Measurements from ENCODE around the gene CFAP299.

The CFAP299 gene

GRCh38 chr4:80922941-80923340, 587.4 kb downstream of the CFAP299 start:
- DNase-seq (ENCODE audit: low read depth, low spot score) = no peak

GRCh38 chr4:80925293-80925692, 589.8 kb downstream of the CFAP299 start:
- no peak for DNase-seq (ENCODE audit: low read depth, low spot score)

GRCh38 chr4:80926446-80926845, 590.9 kb downstream of the CFAP299 start:
- DNase-seq (ENCODE audit: low read depth, low spot score) = no peak

GRCh38 chr4:80926891-80927290, 591.4 kb downstream of the CFAP299 start:
- no peak for DNase-seq (ENCODE audit: low read depth, low spot score)

DNA sequence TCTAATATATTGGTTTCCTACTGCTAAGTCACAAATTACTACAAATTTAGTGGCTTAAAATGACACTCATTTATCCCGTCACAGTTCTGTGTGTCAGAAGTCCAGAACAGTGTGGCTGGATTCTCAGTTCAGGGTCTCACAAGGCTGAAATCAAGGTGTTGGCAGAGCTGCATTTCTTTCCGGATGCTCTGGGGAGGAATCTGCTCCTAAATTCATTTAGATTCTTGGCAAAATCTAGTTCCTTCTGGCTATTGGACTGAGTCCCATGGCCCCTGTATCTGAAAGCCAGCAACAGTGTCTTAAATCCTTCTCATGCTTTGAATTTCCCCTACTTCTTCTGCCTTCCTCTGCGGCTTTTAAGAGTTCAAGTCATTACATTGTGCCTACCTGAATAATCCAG, 591.9 kb downstream of the CFAP299 start:
- no peak for DNase-seq (ENCODE audit: low read depth, low spot score)

- DNase-seq (ENCODE audit: low read depth, low spot score) = no peak
Measured at GRCh38 chr4:80931631-80932081, 596.1 kb downstream of the CFAP299 start.

GRCh38 chr4:80948141-80948540, 612.6 kb downstream of the CFAP299 start:
- no peak for DNase-seq (ENCODE audit: low read depth, low spot score)

DNA sequence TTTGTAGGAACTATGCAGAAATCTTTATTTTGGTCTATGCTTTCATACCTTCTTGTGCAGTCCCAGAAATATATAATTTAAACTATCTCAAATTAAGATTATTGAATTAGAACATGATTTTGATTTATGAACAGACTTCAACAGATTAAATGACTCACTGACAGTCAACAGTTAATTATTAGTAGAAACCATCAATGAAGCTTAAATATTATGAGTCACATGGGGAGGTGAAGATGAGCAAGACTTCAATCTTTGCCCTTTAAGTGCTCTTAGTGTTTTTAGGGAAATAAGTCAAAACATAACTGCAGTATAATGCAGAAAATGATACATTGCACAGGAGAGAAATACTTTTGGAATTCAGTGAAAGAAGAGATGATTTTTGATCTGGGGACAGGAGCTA, 613.5 kb downstream of the CFAP299 start:
- no peak for DNase-seq (ENCODE audit: low read depth, low spot score)

DNA sequence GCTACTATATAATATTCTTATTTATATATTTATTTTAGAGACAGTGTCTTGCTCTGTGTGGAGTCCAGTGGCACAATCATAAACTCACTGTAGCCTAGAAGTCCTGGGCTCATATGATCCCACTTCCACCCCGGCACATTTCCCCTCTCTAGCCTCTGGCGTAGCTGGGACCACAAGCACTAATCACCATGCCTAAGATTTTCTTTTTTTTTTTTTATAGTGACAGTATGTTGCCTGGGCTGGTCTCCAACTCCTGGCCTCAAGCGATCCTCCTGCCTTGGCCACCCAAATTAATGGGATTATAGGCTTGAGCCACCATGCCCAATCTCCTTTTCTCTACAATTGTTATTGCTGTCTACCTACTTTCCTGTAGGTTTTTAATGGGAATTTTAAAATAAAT, 620.9 kb downstream of the CFAP299 start:
- no peak for DNase-seq (ENCODE audit: low read depth, low spot score)

DNA sequence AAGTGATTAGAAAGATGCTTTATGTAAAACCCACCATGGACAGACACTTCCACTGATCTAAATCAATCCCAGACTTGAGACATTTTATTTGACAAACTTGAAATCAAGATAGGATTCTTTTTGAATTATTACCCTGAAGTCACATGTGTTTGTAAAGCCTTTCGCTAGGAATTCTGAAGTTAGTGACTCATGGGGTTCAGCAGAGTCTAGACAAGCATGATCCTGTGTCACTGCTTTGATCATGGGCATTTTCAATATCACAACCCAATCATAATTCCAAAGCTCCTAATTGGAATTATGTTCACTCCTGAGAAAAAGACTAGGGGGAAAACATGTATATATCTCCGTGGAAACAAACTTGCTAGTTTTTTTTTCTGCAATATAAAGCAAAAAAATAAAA, 627.5 kb downstream of the CFAP299 start:
- DNase-seq (ENCODE audit: low read depth, low spot score) = no peak

GRCh38 chr4:80967346-80967745, 631.8 kb downstream of the CFAP299 start:
- no peak for DNase-seq (ENCODE audit: low read depth, low spot score)

GRCh38 chr4:80980239-80980638, 644.7 kb downstream of the CFAP299 start:
- DNase-seq (ENCODE audit: low read depth, low spot score) = no peak

DNA sequence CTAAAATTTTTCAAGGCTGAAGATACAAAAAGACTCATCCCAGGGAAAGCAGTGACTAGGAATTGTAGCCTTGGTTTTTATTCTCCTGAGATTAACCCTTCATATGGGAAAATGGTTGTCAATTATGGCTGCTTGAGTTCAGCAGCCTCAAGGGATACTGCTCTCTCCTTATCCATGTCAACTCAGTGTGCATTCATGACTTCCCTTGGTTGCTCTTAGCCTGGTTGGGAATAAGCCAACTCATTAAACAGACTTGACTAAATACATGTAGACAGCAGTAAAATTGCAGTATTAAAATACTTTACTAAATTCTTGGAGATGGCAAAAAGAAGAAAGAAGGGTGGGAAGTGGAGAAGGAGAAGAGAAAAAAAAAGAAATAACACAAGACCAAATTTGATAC, 650.5 kb downstream of the CFAP299 start:
- no peak for DNase-seq (ENCODE audit: low read depth, low spot score)

GRCh38 chr4:80989921-80990544, 654.5 kb downstream of the CFAP299 start:
- DNase-seq (ENCODE audit: low read depth, low spot score) = no peak

- DNase-seq (ENCODE audit: low read depth, low spot score) = no peak
Measured at GRCh38 chr4:80990851-80991250, 655.3 kb downstream of the CFAP299 start.

- no peak for DNase-seq (ENCODE audit: low read depth, low spot score)
Measured at GRCh38 chr4:80999943-81000342, 664.4 kb downstream of the CFAP299 start.

GRCh38 chr4:81003597-81004111, 668.1 kb downstream of the CFAP299 start:
- DNase-seq (ENCODE audit: low read depth, low spot score) = no peak

DNA sequence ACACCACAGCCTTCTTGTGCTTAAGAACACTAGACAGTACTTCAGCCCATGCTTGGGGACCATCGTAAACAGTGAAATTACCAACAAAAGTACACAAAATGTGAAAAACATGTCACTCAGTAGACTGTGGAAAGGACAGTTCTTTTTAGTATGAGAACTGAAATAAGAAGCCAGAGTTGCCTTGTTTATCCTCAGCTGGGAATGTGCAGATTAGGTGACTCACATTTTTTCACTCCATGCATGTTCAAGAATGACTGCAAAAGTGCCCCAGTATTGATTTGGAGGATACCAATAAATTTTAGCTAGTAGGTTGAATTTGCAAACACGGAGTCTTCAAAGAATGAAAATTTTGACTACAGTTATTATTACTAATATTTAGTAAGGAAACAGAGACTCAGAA, 671.9 kb downstream of the CFAP299 start:
- no peak for DNase-seq (ENCODE audit: low read depth, low spot score)
